Lower leg skin (tissue), 3 donors: ENCODE measurements around the gene PTPRN2.

Experiments used
- CTCF ChIP-seq, 3 donors: fragments of 450-650 bp; IDR thresholded peaks; one replicate each; pipeline ENCODE4 v1.5.1; 2016; ENCODE audit warnings: antibody characterized with exemption in 3 of 3, mild to moderate bottlenecking in 3 of 3, moderate library complexity in 2 of 3
- POLR2A ChIP-seq, 2 donors: fragments of 450-650 bp; IDR thresholded peaks; one replicate each; pipeline ENCODE4 v1.6.1; 2016 to 2017; ENCODE audit warnings: antibody characterized with exemption in 2 of 2, mild to moderate bottlenecking in 1 of 2, moderate library complexity in 1 of 2

- TF ChIP-seq CTCF (IDR thresholded peaks at IDR 0.05) (no peak), POLR2A (IDR thresholded peaks at IDR 0.05) (no peak)
Observed at GRCh38 chr7:158023681-158024350, 563.8 kb downstream of the PTPRN2 start.
